ENCODE measurements around the gene XCL1. TPM values are rescaled to one million over a fixed set of nuclear protein-coding genes. Genes with fewer than 3 reads are reported as not detected.
A peak's percentile ranks its signal among the peaks of the same experiment; 100 is the strongest.

Gene XCL1
- total RNA-seq, 1 donor from 2014 or later = not detected

DNA sequence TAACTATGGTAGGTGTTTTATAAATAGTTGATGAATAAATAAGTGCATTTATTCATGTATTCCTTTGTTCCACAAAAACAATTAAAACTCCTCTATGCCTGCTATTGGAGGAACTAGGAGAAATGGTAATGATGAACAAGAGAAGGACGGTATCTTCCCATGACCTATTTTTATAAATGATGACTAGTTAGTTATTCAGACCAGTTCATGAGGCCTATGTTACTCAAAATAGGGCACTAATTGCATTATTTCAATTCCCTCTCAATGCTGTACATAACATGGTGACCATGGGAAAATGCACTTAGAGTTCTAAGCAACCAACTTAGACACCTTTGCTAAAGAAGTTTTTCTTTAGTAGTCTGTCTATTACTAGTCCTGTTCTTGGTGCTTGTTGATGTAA, 53.1 kb downstream of the XCL1 start:
- Histone ChIP-seq H3K36me3 (ENCODE audit: control insufficient read depth in 3 of 3, insufficient read depth in 3 of 3, low read length in 3 of 3) (no peaks in the 10 kb centered on the region), H3K27me3 (ENCODE audit: control insufficient read depth in 3 of 3, insufficient read depth in 3 of 3, low read length in 3 of 3) (no peaks in the 10 kb centered on the region), H3K4me1 (ENCODE audit: control insufficient read depth in 3 of 3, insufficient read depth in 3 of 3, low read length in 3 of 3) (peaks cover 2 to 22% (median 7%) of the 10 kb centered on the region in 3 donors), H3K4me3 (ENCODE audit: low read length in 3 of 3) (no peak overlapping the region), H3K27ac (ENCODE audit: low read depth, low read length) (peak overlapping the region; percentile 54), H3K9me3 (ENCODE audit: control insufficient read depth in 3 of 3, low read length in 3 of 3) (no peaks in the 10 kb centered on the region), H3K9ac (ENCODE audit: low read depth in 1 of 3, low read length in 3 of 3) (no peak overlapping the region)

Other genes with a start within 250 kb of the XCL1 start
- gene XCL2, start 32.6 kb upstream of the XCL1 start, total RNA-seq = not detected
- gene DPT, start 152.6 kb downstream of the XCL1 start, total RNA-seq = 74.6 TPM